Frontal cortex (tissue), 4 donors: ENCODE measurements around the gene TMC3. TPM values are rescaled to one million over a fixed set of nuclear protein-coding genes. Genes with fewer than 3 reads are reported as not detected.
"Not testable (repeated sequence)": the region's sequence is repeated elsewhere in the genome, so short reads cannot be mapped to it uniquely, and the experiment has no call there.

Experiments
- DNase-seq, 2 donors: peaks; one replicate each; pipeline ENCODE4 v3.0.0; 2012; ENCODE audit warnings: low spot score in 2 of 2
- FAIRE-seq: peaks from 2 replicates; lab custom pipeline; 2012; peaks lifted over from hg19 to GRCh38; lab: Jason Lieb, UNC
- total RNA-seq: library from RNA; depleted of rRNA; stranded (reverse); fragments of >200 nt; gene quantifications from one replicate; pipeline ENCODE4 v1.2.3, GENCODE V29; 2014
- donor health status: control.
- donor health status: control.
- donor health status: control.

Gene TMC3
- total RNA-seq, 1 donor from 2014 or later: under 0.01 TPM

DNA sequence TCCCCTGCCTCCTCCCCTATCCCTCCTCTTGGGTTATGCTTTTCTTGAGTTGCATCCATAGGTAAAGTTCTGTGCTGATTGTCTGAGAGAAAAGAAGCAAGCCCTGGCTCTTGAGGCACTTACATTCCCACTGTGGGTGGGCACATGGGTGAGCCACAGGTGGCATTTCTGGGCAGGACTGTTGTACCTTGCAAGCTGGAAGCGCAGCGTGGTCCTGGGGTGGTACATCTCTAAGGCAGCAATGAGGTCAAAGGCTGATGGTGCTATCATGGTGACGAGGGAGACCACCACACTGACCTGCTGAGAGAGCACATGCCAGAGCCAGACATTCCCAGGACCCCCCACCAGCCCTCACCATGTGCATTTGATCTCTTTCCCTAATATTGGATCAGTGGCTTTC, 24.7 kb downstream of the TMC3 start:
- no peak for DNase-seq
- no peak for FAIRE-seq

- DNase-seq, FAIRE-seq: not testable (repeated sequence)
Observed at GRCh38 chr15:81348691-81349090, 25.3 kb downstream of the TMC3 start.

- DNase-seq (no peak), FAIRE-seq (no peak)
Observed at GRCh38 chr15:81347910-81348309, 26.1 kb downstream of the TMC3 start.

GRCh38 chr15:81346611-81347010, 27.4 kb downstream of the TMC3 start:
- no peak for DNase-seq
- no peak for FAIRE-seq

GRCh38 chr15:81343371-81343770, 30.6 kb downstream of the TMC3 start:
- no peak for DNase-seq
- FAIRE-seq: no peak

- no peak for FAIRE-seq
- no peak for DNase-seq
Observed at GRCh38 chr15:81341351-81341750, 32.7 kb downstream of the TMC3 start.

DNA sequence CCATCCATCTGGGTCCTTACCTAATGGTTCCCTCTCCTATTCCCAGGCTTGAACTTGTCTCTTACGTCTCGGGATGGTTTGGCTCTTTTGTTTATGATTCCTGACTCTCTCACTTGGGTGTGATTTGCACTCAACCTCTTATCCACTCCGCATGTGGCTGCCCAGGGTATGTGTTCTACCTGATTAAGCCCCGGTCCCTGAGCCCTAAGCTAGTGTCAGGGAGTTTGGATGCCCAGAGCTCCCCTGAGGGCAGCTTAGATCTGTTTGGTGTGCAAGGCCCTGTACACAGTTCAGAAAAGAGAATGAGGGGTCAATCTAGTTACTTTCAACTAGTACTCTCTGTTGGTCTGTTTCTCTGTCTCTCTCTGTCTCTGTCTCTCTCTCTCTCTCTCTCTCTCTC, 34.2 kb downstream of the TMC3 start:
- FAIRE-seq (no peak), DNase-seq (no peak)

GRCh38 chr15:81339321-81339720, 34.7 kb downstream of the TMC3 start:
- FAIRE-seq (no peak), DNase-seq (no peak)

- no peak for DNase-seq
- no peak for FAIRE-seq
Observed at GRCh38 chr15:81338170-81339007, 35.6 kb downstream of the TMC3 start.

- no peak for FAIRE-seq
Observed at GRCh38 chr15:81337713-81338157, 36.3 kb downstream of the TMC3 start.

DNA sequence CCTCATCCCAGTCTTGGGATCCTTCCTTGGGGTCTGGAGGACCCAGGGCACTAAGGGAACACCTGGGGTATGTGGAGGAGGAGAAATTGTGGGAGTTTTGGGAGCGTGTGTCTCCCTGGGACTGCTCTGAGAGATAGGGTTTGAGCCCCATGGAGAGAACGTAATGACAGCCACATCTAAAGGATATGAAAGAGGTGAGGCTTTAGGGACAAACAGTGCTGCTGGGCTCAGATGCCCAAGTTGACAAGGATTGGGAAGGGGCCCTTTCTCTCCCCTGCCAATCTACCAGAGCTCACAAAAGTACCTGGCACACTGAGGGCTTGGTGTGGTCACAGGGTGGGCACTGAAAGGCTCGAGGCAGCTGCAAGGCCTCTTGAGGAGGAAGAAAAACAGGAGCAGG, 36.8 kb downstream of the TMC3 start:
- FAIRE-seq (no peak), DNase-seq (no peak)

More at GRCh38 chr15:81337713-81338157, 36.3 kb downstream of the TMC3 start:
- no peak for DNase-seq

DNA sequence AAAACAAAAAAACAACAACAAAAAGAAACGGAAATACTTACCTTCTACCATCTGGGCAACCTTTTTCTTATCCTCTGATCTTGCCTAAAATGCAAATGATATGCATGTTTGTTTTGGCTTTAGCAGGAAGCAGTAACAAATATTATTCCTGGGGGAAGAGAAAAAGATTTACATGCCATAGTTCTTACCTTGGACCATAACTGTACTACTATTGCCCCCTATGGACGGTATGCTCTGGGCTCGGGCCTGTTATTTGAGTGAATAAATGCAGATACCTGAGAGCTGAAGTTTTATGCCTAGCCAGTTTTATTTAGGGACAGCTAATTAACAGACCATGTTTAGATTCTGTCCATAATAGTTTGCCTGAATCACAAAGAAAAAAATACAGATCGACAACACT, 37.4 kb downstream of the TMC3 start:
- DNase-seq (no peak), FAIRE-seq (no peak)

GRCh38 chr15:81335631-81336030, 38.4 kb downstream of the TMC3 start:
- DNase-seq (no peak), FAIRE-seq (no peak)

DNA sequence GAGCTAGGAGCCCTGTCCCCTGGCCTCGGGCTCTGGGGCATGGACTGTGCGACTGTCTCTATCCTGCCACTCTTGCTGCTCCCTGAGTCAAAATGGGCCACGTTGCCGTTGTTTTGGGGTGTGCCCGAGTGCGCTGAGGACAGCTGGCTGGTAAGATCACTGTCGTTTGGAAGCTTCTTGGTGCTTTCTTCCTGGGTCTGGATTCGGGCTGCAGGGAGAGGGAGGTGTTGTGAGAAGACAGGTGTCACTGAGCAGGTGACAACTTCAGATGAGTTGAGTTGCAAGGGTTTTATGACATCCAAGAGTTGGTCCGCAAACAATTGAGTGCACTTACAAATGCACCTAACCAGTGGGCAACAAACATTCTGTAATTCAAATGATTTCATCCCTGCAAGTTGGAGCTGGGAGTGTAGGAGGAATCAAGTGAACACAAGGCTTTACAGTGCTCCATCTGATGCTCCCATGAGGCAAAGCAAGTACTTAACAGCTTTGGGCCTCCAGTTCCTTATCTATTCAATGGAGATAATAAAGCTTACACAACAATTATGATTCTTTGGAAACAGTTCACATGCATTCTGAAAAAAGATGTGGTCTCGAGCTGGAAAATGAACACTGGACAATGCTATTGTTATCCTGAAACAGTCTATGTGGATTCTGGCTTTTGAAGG, 39.1 kb downstream of the TMC3 start:
- FAIRE-seq: no peak
- DNase-seq: no peak

GRCh38 chr15:81333363-81333762, 40.6 kb downstream of the TMC3 start:
- no peak for FAIRE-seq

DNA sequence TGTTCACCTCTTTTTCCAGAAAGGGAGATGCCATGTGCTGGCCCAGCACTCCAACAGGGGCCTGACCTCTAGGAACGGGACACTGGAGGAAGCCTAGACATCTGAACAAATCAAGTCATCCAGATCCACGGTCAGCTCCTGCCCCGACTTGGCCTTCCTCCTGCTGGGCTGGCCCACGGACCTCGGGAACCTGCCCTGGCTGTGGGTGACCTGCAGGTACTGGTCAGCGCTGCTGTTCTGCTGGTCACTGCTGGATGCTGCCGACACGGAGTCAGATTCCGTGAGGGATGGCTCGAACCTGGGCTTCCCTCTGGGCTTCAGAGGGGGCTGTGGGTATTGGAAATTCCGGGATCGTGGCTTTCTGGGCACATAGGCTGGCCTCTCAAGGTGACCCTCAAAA, 41.7 kb downstream of the TMC3 start:
- DNase-seq (no peak), FAIRE-seq (no peak)

More at GRCh38 chr15:81333363-81333762, 40.6 kb downstream of the TMC3 start:
- no peak for DNase-seq

- DNase-seq: no peak
- no peak for FAIRE-seq
Observed at GRCh38 chr15:81331600-81331999, 42.4 kb downstream of the TMC3 start.

DNA sequence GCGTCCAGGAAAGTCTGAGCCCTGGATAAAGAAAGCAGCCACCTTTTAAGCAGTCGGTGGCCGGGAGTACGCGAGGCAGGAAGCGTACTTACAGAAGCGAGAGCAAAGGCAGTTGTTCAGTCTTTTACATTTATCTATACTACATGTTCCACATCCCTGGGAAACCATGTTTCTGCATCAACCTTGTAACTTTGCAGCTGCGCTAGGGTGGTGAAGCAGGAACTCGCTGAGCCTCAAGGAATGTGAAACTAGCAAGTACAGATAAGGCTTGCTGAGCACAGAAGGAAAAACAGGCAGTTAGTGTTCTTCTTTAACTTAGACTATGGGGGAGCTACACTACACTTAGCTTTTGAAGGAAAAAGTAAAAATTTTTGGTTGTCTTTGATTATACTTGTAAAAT, 42.9 kb downstream of the TMC3 start:
- not testable (repeated sequence) for FAIRE-seq, DNase-seq

DNA sequence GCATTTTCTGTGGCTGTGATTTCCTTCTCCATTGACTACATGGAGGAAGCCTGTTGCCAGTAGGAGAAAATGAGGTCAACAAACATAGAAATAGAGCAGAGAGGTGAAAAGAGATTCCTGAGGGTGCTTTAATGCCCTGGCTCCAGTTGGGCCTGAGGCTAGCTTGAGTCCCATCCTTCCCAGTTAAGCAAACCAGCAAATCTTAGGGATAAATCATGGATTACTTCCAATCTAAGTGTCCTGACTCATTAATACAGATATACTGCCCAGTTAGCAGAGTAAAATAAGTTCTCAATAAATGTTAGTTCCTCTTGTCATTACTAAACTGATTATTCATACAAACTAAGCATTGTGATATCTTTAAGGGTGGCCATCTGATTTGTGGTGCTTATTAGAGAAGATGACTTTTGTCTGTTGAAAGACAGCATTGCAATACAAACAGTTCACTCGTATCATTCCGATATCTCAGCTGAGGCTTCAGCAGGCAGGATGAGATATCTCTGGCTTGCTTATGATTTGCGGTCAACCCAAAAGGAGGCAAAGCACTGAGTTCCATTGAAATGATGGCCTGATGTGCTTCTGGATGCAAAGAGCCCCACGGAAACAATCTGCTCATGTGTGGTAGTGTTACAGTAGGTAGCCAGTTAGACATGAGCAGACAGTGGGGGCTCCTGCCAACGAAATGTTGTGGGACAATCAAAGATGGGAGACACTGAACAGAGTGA, 43.5 kb downstream of the TMC3 start:
- no peak for FAIRE-seq

GRCh38 chr15:81329446-81329845, 44.6 kb downstream of the TMC3 start:
- DNase-seq (no peak), FAIRE-seq (no peak)

More for the DNA sequence above, 43.5 kb downstream of the TMC3 start:
- no peak for DNase-seq

DNA sequence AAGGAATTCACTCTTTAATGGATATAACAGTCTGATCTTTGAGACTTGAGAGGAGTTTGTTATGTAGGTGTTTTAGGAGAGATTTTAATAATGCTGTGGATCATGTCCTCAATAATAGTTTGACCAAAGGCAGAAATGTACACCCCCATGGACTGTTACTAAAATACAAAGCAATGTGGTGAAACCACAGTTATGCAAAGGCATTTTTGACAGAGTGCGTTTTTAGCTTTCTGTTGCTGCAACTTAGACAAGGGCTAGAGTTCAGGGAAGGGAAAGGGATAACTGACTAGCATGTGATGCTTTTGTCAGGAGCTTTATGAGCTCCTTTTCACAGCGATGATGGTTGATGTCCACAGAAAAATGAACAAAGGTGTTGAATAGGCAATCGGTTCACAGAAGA, 46.5 kb downstream of the TMC3 start:
- FAIRE-seq (no peak), DNase-seq (no peak)
